IPS-18a (cell line): Measurements from ENCODE around the gene CRAMP1.
"Not testable (repeated sequence)": the region's sequence is repeated elsewhere in the genome, so short reads cannot be mapped to it uniquely, and the experiment has no call there.

Source experiments
- H3K27ac ChIP-seq: one replicate; pipeline ENCODE4 v1.5.1; 2013; ENCODE audit warnings: low read length
- H3K27me3 ChIP-seq: one replicate; pipeline ENCODE4 v1.6.1; 2013; ENCODE audit warnings: mild to moderate bottlenecking, low read length; ENCODE audit not compliant: control insufficient read depth, insufficient read depth
- H3K36me3 ChIP-seq: one replicate; pipeline ENCODE4 v1.6.1; 2013; ENCODE audit warnings: low read depth, low read length; ENCODE audit not compliant: control insufficient read depth
- H3K4me1 ChIP-seq: one replicate; pipeline ENCODE4 v1.6.1; 2013; ENCODE audit warnings: low read depth, low read length; ENCODE audit not compliant: control insufficient read depth
- H3K4me3 ChIP-seq: one replicate; pipeline ENCODE4 v1.5.1; 2013; ENCODE audit warnings: low read length
- H3K9ac ChIP-seq: one replicate; pipeline ENCODE4 v1.6.1; 2013; ENCODE audit warnings: mild to moderate bottlenecking, low read length, moderate library complexity
- H3K9me3 ChIP-seq: one replicate; pipeline ENCODE4 v1.6.1; 2013; ENCODE audit warnings: low read depth, low read length; ENCODE audit not compliant: control insufficient read depth

CRAMP1 gene

DNA sequence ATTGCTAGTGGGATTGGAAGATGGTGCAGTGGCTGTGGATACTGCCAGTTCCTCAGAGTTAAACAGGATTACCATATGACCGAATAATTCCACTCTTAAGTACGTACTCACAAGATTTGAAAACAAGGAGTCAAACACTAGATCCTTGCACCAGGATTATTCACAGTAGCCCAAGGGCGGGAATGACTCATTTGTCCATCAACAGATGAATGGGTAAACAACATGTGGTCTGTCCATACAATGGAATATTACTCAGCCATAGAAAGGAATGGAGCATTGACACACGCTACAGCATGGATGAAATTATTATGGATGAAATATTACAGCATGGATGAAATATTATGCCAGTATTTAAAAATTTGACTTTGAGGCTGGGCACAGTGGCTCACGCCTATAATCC, 84.7 kb downstream of the CRAMP1 start:
- Histone ChIP-seq H3K9me3 (no peaks in the 10 kb centered on the region), H3K4me3 (no peak overlapping the region), H3K9ac (no peak overlapping the region), H3K4me1 (no peaks in the 10 kb centered on the region), H3K27me3 (no peaks in the 10 kb centered on the region), H3K36me3 (peaks cover 88% of the 10 kb centered on the region), H3K27ac (no peak overlapping the region)

DNA sequence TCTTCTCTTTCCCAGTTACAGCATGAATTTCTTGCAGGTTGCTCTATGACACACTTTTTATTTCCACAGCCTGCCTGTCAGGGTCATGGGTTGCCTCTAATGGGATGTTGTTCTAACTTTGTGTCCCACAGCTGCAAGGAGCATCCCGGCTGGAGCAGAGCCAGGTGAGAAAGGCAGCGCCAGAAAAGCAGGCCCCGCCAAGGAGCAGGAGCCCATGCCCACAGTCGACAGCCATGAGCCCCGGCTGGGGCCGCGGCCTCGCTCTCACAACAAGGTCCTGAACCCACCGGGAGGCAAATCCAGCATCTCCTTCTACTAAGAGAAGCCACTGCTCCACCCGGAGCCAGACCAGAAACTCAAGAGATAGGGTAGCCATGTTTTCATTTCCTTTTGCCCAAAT, 86.5 kb downstream of the CRAMP1 start:
- Histone ChIP-seq H3K27ac (no peak overlapping the region), H3K4me3 (no peak overlapping the region), H3K27me3 (no peaks in the 10 kb centered on the region), H3K4me1 (no peaks in the 10 kb centered on the region), H3K9ac (no peak overlapping the region), H3K36me3 (peaks cover 77% of the 10 kb centered on the region), H3K9me3 (no peaks in the 10 kb centered on the region)

DNA sequence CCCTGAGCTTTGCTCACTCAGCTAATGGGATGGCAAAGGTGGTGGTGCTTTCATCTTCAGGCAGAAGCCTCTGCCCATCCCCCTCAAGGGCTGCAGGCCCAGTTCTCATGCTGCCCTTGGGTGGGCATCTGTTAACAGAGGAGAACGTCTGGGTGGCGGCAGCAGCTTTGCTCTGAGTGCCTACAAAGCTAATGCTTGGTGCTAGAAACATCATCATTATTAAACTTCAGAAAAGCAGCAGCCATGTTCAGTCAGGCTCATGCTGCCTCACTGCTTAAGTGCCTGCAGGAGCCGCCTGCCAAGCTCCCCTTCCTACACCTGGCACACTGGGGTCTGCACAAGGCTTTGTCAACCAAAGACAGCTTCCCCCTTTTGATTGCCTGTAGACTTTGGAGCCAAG, 88.1 kb downstream of the CRAMP1 start:
- Histone ChIP-seq H3K9ac (no peak overlapping the region), H3K27me3 (no peaks in the 10 kb centered on the region), H3K36me3 (peaks cover 67% of the 10 kb centered on the region), H3K4me1 (no peaks in the 10 kb centered on the region), H3K4me3 (no peak overlapping the region), H3K9me3 (no peaks in the 10 kb centered on the region), H3K27ac (no peak overlapping the region)

DNA sequence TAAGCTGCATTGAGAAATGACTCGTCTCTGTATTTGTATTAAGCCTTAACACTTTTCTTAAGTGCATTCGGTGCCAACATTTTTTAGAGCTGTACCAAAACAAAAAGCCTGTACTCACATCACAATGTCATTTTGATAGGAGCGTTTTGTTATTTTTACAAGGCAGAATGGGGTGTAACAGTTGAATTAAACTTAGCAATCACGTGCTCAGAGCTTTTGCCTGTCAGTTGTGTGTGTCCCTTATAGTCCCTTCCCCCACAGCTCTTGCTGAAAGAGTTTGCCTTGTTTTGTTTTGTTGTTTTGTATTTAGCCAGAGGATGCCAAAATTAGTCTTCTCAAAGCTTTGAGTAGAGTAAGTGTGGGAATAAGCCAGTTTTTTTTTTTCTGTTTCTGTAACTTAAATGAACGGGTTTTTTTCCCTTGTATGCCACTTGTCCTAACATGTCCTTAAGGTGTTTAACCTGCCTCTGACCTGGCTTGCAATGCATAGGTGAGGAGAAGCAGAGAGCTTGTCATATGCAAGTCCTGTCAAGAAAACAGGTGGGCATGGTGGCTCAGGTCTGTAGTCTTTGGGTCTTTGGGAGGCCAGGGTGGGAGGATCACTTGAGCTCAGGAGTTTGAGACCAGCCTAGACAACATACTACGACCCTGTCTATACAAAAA, 89.2 kb downstream of the CRAMP1 start:
- Histone ChIP-seq H3K4me3 (no peak overlapping the region), H3K4me1 (no peaks in the 10 kb centered on the region), H3K27ac (no peak overlapping the region), H3K36me3 (peaks cover 61% of the 10 kb centered on the region), H3K9ac (no peak overlapping the region), H3K9me3 (no peaks in the 10 kb centered on the region), H3K27me3 (no peaks in the 10 kb centered on the region)

DNA sequence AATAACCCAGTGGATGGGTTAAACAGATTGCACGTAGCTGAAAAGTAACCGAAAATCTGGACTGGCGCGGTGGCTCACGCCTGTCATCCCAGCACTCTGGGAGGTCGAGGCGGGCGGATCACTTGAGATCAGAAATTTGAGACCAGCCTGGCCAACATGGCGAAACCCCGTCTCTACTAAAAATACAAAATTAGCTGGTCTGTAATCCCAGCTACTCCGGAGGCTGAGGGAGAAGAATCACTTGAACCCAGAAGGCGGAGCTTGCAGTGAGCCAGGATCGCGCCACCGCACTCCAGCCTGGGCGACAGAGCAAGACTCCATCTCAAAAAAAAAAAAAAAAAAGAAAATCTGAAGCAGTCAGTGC, 93.1 kb downstream of the CRAMP1 start:
- not testable (repeated sequence) for H3K4me1 ChIP-seq, H3K9me3 ChIP-seq, H3K27me3 ChIP-seq
- Histone ChIP-seq H3K36me3 (peaks cover 23% of the 10 kb centered on the region), H3K4me3 (peak overlapping the region; percentile 91), H3K27ac (peak overlapping the region; percentile 66), H3K9ac (peak overlapping the region; percentile 84)

DNA sequence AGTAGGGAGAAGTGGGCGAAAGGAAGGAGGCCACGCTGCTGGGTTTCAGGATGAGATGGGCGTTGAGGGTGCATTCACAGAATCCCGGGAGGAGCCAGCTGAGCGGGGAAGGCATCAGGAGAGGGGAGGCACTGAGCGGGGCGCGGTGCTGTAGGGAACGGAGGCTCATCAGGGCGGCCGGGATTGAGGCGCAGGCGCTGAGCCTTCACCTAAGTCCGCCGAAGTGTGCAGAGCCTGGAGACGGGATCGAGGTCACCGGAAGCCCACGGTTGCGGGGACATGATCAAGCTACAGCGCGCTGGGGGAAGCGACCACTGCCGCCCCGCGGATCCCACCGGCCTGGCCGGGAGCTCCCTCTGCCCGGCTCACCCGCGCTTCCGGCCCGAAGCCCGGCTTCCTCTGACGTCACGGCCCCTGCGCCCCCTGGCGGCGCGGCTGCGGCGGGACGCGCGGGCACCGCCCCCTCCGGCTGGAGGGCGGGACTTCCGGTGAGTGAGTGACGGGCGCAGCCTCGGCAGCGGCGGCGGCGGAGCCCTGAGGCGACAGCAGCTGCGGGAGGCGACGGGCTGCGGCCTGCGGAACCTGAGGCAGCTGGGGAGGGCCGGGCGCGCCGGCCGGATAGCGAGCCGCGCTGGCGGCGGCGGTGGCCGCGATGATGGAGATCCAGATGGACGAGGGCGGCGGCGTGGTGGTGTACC, 93.7 kb downstream of the CRAMP1 start, which contains the start of gene MAPK8IP3:
Gene MAPK8IP3, plus strand, starts transcription at position 508 of the 698 bp plus-strand sequence. Its CDS starts 145 bp downstream, at position 653.
- peaks cover 17% of the 10 kb centered on the region for H3K36me3 ChIP-seq
- peaks cover 5% of the 10 kb centered on the region for H3K4me1 ChIP-seq
- H3K4me3 ChIP-seq, result peak within 1 kb of the TSS; percentile 91
- H3K27ac ChIP-seq, result peak within 1 kb of the TSS; percentile 66
- H3K9ac ChIP-seq, result peak within 1 kb of the TSS; percentile 84
- no peaks in the 10 kb centered on the region for H3K27me3 ChIP-seq
- H3K9me3 ChIP-seq, result no peaks in the 10 kb centered on the region

DNA sequence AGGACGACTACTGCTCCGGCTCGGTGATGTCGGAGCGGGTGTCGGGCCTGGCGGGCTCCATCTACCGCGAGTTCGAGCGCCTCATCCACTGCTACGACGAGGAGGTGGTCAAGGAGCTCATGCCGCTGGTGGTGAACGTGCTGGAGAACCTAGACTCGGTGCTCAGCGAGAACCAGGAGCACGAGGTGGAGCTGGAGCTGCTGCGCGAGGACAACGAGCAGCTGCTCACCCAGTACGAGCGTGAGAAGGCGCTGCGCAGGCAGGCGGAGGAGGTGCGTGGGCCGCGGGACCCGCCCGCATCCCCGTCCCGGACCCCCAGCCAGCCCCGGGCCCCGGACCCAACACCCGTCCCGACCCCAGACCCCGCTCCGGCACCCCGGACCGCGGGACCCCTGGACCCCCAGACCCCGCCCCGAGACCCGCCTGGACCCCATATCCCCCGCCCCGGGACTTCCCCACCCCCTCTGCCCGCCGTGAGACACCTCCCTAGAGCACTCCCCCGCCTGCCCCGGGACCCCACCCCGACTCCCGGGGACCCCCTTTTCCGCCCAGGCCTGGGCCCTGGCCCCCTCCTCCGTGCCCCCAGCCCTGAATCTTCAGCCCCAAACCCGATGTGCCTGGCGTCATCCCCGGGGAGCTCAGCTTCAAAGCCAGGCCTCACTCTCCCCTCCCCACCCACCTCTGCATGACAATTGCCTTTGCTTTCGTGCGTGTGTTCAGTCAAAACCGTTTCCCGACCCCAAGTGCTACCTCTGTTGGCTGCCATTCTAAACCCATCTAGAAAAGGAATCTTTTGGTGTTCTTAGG, 94.4 kb downstream of the CRAMP1 start:
- peak overlapping the region; percentile 91 for H3K4me3 ChIP-seq
- peaks cover 10% of the 10 kb centered on the region for H3K36me3 ChIP-seq
- peak overlapping the region; percentile 84 for H3K9ac ChIP-seq
- H3K9me3 ChIP-seq, result no peaks in the 10 kb centered on the region
- H3K27ac ChIP-seq, result no peak overlapping the region
- H3K27me3 ChIP-seq, result no peaks in the 10 kb centered on the region
- peaks cover 5% of the 10 kb centered on the region for H3K4me1 ChIP-seq

DNA sequence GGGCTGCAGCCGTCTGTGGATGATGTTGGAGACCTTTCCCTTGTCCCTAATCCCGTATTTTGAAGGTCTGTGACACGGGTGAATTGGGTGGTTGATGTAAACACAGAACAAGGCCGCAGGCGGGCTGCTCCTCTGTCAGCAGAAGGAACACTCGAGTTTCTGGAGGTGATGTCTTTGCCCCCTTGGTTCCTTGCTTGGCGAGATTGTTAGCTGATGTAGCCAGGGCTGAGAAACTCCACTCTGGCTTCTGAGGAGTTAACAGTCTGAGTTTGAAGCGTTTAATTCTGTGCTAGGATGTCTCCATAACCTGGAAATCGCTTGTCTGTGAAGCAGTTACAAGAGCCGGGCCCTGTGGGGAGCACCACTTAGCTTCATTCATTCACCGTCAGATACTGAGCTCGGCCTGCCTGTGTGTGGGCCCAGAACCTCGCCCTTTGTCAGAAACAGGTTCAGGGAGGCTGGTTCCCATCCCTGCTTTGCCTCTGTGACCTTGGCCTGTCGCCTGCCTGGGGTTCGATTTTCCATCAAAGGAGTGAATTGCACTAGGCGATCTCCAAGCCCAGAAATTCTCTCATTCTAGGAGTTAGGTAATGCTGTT, 95.1 kb downstream of the CRAMP1 start:
- Histone ChIP-seq H3K9me3 (no peaks in the 10 kb centered on the region), H3K36me3 (peaks cover 3% of the 10 kb centered on the region), H3K27ac (no peak overlapping the region), H3K4me1 (peaks cover 5% of the 10 kb centered on the region), H3K9ac (peak overlapping the region; percentile 26), H3K27me3 (no peaks in the 10 kb centered on the region), H3K4me3 (peak overlapping the region; percentile 91)

DNA sequence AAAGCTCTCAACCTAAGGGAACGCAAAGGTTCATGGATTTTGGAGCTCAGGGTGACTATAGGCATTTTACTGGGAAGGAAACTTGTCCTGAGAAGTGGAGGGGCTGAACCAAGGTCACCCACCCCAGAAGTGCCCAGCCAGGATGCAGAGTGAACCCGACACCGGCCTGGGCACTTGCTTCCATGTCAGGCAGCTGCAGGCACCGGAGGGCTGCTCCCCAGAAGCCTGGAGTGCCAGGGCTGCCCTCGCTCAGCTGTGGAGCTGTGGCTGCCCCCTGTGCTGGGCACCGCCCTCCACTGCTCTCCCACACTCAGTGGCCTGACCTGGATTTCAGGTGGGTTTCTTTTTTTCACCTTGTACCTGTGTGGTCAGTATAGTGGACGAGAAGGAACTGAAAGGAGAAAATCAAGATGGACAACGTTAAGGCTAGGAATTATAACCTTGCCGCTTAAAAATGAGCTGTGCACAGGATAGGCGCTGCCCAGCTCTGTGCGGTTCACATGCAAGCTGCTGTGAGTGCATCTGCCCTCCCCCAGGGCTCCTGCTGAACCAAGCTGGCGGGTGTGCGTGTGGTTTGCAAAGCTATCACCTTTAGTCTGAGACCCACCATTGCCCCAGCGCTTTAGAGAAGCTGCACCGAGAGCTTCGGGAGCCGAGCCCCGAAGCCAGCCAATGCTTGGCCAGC, 96.1 kb downstream of the CRAMP1 start:
- Histone ChIP-seq H3K9ac (no peak overlapping the region), H3K4me3 (no peak overlapping the region)

DNA sequence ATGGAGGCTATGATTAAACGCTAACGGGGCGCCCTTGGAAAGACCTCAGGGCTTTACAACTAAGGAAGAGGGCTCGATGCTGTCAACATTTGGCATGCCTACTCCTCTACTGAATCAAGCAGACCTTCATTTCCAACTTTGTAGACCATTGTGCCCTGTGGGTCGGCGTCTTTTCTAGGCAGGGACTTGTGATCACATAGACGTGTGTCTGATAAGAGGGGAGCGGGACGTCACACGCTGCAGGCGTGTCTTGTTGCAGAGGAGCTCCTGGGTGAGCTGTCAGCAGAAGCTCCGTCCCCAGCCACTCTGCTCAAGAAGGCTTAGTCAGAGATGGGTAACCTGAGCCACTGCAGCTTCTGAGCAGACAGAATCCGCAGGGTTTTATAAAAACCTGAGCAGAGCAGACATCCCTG, 96.6 kb downstream of the CRAMP1 start:
- H3K9ac ChIP-seq, result no peak overlapping the region
- H3K36me3 ChIP-seq, result no peaks in the 10 kb centered on the region
- no peak overlapping the region for H3K4me3 ChIP-seq
- no peak overlapping the region for H3K27ac ChIP-seq
- H3K4me1 ChIP-seq, result peaks cover 11% of the 10 kb centered on the region
- H3K9me3 ChIP-seq, result no peaks in the 10 kb centered on the region
- no peaks in the 10 kb centered on the region for H3K27me3 ChIP-seq

More for the DNA sequence above, 96.1 kb downstream of the CRAMP1 start:
- no peak overlapping the region for H3K27ac ChIP-seq
- H3K27me3 ChIP-seq, result no peaks in the 10 kb centered on the region
- H3K9me3 ChIP-seq, result no peaks in the 10 kb centered on the region
- peaks cover 5% of the 10 kb centered on the region for H3K4me1 ChIP-seq
- no peaks in the 10 kb centered on the region for H3K36me3 ChIP-seq

DNA sequence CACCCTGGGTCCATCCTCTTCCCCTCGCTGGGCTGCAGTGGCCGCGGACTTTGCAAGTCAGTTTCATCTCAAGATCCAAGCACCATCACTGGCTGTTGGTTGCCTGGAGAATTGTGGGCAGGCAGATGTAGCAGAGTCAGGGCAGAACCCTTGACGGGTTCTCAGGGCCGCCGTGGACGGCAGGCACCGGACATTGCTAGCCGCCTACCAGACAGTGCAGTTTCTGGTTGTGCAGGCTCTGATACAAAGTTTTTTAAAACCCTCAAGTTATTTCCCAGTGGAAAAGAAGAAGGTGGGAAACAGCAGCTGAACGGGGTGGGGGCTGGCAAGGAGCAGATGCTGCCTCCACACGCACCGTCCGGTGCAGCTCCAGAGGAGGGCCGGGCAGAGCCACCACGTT, 97.2 kb downstream of the CRAMP1 start:
- Histone ChIP-seq H3K27me3 (no peaks in the 10 kb centered on the region), H3K9me3 (no peaks in the 10 kb centered on the region), H3K36me3 (no peaks in the 10 kb centered on the region), H3K4me3 (no peak overlapping the region), H3K9ac (no peak overlapping the region), H3K27ac (no peak overlapping the region), H3K4me1 (peaks cover 17% of the 10 kb centered on the region)
